GM12891 (cell line): ENCODE data around the gene HNRNPU.

Source experiments
- POLR2A ChIP-seq: IDR thresholded peaks from 2 replicates; pipeline ENCODE4 v1.6.1; 2011; ENCODE audit warnings: low read depth, low read length, control low read depth
- POLR2AphosphoS5 ChIP-seq: IDR thresholded peaks from 2 replicates; pipeline ENCODE4 v1.6.1; 2011; ENCODE audit warnings: low read depth, low read length, control low read depth
- SPI1 ChIP-seq: IDR thresholded peaks from 2 replicates; pipeline ENCODE4 v1.6.1; 2011; ENCODE audit warnings: low read depth, low read length, control low read depth
- TAF1 ChIP-seq: IDR thresholded peaks from 2 replicates; pipeline ENCODE4 v1.6.1; 2011; ENCODE audit warnings: low read depth, low read length, control low read depth

GRCh38 chr1:244802041-244802440 lies 62.3 kb downstream of the HNRNPU start:
- TF ChIP-seq POLR2AphosphoS5 (no peak), POLR2A (no peak), SPI1 (no peak), TAF1 (no peak)
